GM19043 (cell line): Measurements from ENCODE around the gene NSUN7.

Experiments used
- ATAC-seq: cut with Tn5 transposase; IDR thresholded peaks from one replicate; pipeline ENCODE4 v1.9.1; 2021; ENCODE audit warnings: low read depth; ENCODE audit not compliant: unreplicated experiment

The NSUN7 gene

GRCh38 chr4:40842725-40843423, 93.1 kb downstream of the NSUN7 start:
- no peak for ATAC-seq

DNA sequence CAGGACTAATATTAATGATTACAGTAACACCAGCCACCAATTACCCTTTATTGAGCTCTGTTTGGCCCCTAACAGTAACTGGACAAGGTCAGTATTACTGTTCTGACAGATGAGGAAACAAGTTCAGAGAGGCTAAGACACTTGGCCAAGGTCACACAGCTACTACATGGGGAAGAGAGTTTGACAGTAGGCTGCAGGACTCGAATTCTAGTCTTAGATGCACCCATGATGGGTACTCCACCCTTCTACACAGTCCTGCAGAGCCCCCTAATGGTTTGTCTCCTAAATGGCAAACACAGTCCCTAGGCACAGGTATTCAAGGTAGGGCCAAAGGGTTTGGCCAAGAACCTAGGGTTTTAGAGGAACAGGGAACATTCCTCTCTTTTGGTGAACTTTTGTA, 93.9 kb downstream of the NSUN7 start:
- ATAC-seq, result no peak

DNA sequence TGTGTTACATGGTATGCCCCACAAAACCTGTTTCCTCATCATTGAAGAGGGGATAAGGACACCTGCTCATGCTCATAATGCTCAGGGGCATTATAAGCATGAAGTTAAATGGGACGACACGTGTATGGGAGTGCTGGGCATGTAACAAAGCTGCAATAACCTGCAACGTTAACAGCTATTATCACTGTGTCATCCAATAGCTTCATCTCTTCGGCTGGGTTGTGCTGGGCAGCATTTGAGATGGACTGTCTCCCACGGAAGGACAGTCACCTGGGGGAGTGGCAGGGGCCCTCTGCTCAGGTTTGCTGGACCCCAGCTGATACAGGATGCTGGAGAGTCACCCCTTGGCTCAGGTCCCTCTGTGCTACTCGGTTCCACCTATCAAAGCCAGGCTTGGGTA, 94.5 kb downstream of the NSUN7 start:
- ATAC-seq, result no peak

DNA sequence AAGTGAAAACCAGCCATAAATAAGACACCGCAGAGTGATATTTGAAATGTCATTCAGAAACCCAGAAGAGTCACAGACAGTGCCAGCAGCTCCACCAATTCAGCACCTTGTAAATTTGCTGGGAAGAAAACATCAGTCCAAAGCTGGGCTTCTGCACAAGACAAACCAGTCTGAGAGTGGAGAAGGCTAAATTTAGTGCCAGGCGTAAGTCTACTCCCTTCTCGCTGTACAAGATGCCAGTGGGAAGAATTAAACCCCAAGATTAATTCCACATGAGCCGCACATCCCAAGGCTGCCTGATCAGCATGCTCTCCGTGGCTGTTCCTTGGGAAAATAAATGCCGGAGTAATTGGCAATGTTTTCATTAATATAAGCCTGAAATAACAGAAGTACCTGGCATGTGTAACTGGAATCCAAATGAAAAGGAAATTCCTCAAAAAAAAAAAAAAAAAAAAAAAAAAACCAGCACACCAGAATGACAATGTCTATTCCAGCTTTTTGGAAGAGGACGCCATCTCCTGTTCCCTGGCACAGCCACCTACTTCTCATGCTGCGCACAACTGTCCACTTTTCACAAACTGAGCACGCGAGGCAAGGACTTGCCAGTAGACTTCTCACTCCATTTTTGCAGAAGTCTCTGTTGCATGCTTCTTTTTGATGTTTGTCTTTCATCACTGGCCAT, 95.5 kb downstream of the NSUN7 start:
- ATAC-seq, result no peak

GRCh38 chr4:40846532-40846931, 96.8 kb downstream of the NSUN7 start:
- ATAC-seq, result no peak

DNA sequence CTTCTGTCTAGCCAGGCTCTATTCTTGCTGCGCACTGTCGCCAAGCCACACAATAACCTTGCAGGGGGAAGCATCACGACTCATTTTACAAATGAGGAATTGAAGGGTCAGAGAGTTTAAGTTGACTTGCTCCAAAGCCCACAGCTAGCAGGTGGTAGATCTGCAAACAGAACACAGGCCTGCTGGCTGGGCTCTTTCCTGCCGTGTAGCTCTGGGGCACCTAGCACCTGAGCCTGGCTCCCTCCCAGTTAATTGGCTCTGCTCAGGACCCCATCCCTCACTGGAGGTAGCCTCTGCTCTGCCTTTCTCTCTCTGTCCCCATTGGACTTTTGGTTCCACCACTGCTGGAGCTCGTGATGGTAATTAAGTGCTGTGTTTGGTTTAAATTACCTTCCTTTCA, 98.5 kb downstream of the NSUN7 start:
- no peak for ATAC-seq

DNA sequence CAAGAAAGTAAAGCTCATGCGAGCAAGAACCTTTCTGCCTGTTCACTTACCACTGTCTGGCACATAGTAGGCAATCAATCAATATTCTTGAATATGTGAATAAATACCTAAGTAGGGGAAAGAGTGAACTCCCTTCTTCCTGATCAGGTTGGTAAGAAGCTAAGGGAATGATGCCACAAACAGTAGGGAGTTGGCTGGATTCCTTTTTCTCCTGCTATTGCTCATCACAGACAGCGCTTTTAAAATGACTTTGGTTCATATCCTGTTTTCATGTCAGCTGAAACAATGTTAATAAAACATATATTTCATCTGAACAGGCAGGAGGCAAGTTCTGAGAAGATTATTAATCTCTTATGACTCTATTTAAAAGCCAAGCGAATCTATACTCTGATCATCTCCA, 99.2 kb downstream of the NSUN7 start:
- ATAC-seq, result no peak

DNA sequence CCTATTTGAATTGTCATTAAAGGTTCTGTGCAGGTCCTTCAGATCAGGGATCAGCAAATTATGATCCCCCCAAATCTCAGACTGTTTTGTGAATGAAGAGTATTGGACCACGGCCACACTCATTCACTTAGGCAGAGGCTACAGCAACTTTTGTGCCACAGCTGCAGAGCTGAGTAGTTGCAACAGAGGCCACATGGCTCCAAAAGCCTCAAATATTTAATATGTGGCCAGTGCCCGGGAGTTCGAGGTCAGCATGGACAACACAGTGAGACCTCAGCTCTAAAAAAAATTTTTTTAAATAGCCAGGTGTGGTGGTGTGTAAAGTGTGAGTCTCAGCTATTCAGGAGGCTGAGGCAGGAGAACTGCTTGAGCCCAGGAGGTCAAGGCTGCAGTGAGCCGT, 100.7 kb downstream of the NSUN7 start:
- no peak for ATAC-seq

DNA sequence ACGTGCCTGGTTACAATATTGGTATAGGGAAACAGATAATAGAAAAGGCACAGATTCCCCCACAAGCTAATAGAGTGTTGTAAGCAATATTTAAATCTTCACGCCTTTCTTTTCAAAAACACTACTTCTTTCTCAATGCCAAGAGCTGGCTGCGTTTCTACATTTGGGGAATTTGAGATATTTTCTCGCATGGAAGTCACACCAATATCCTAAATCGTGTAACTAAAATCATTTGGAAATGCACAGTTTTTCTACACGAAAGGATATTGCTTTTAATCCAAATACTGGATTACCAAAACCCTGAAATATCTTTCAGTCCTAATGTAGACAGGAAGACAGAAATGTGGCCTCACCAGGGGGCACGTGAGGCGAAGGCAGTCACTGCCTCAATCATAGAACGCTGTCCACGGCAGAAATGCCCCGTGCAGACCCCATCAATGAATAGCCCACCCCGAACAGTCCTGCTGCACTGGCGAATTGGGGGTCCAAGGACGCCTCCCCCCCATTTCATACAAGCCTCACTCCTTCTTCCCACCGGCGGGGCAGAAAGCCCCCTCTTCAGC, 106.6 kb downstream of the NSUN7 start:
- no peak for ATAC-seq

DNA sequence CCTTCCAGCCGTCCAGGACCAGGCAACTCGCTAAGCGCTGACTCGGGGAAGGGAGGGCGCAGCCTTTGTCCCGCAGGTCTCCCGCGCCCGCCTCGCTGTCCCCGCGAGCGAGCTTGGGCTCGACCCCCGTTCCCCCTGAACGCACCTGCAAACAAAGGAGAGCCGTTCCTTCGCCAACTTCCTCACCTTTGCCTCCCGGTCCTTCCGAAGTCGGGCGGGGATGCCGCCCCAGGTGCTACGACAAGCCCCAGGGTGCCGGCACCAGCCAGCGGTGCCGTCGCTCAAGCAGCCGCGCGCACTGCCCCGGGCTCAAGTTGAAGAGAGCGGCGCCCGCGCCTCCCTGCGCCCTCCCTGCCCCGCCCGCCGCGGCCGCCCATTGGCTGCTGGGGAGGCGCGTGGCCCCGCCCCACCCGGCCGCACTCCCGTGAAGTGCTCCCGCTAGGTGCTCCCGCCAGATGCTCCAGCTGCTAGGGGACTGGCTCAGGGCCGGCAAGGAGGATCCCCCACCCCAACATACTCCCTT, 107.1 kb downstream of the NSUN7 start:
- peak; percentile 90 for ATAC-seq

DNA sequence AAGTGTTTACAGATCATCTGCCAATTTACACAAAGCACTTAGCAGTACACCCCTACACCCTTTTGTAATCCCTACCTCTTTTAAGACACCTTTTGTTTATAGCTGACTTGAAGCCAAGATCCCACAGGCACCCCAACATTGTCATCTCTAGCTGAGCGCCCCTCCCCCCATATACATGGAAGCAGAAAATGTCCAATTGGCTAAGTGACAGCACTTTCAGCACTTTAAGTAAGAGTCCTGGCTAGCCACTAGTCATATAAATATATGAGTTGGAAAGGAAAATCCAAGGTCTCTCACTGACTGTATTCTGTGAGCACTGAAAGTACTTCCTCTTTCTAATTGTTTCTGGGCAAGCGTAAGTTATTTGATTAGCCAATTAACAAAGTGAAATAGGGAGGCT, 108.2 kb downstream of the NSUN7 start:
- ATAC-seq, result no peak

DNA sequence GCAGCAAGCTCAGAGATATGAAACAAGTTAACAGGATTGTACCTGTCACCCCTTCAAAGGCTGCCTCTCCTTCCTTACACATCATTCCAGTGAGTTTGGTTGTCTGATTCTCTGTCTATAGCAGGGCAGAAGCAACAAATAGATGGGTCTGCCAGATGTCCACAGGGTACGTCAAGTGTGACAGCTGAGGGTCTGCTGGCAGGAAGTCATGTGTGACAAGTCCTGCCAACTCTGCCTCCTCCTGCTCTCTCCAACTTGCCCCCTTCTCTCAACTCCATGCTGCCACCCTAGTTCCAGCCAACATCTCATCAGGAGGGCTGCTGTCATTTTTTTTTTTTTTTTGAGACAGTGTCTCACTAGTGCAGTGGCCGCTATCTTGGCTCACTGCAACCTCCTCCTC, 109.2 kb downstream of the NSUN7 start:
- ATAC-seq, result no peak
